HepG2 (cell line): ENCODE data around the gene MAS1L. TPM values are rescaled to one million over a fixed set of nuclear protein-coding genes. Genes with fewer than 3 reads are reported as not detected.

Experiments
- ATAC-seq: fragments of 200-7000 bp; cut with Tn5 transposase; 3 replicates; pipeline ENCODE4 v1.9.1; 2020; ENCODE audit warnings: mild to moderate bottlenecking, moderate library complexity
- BruUV-seq: library from RNA; stranded (reverse); fragments of 400-500 nt; replicated peaks from 2 replicates; lab custom pipeline; 2021; lab: Mats Ljungman, UMichigan
- CTCF ChIA-PET: fragments of 300-600 bp; formaldehyde crosslinking; extraction: SDS; loops from one replicate; lab custom pipeline; 2021; ENCODE audit warnings: low total read pairs, inconsistent platforms, low intra/inter-chr PET ratio; lab: Yijun Ruan, JAX
- POLR2A ChIA-PET: fragments of 350-600 bp; sonication (Branson Sonifier 250); formaldehyde crosslinking; loops from one replicate; lab custom pipeline; 2020; ENCODE audit warnings: antibody characterized with exemption, inconsistent platforms; lab: Yijun Ruan, JAX
- DNase-seq: peaks from one replicate; pipeline ENCODE4 v3.0.0-alpha.2; 2015; ENCODE audit warnings: low spot score
- FAIRE-seq: peaks from 3 replicates; lab custom pipeline; 2011; peaks lifted over from hg19 to GRCh38; lab: Jason Lieb, UNC
- H2AFZ ChIP-seq: one replicate; pipeline ENCODE4 v1.6.1; 2011; ENCODE audit warnings: low read length, inconsistent platforms
- H3K27ac ChIP-seq: fragments of 300-600 bp; 3 replicates; pipeline ENCODE4 v1.8.0; 2011; ENCODE audit warnings: mixed run types, mild to moderate bottlenecking, mixed read lengths, low read length, inconsistent platforms; ENCODE audit not compliant: insufficient read depth; ENCODE audit errors: extremely low read length
- H3K27me3 ChIP-seq, 2 experiments: fragments of 200-600 bp in 1 of 2; 2 replicates in 1 of 2; 3 replicates in 1 of 2; pipeline versions ENCODE4 v1.6.0 to v1.8.0; 2011; ENCODE audit warnings: low read length in 2 of 2, mild to moderate bottlenecking in 2 of 2, moderate library complexity in 2 of 2, inconsistent platforms in 1 of 2; ENCODE audit not compliant: insufficient read depth in 2 of 2, control insufficient read depth in 1 of 2
- H3K36me3 ChIP-seq, 2 experiments: fragments of 200-600 bp in 1 of 2; replicated peaks in 1 of 2; 2 replicates in 1 of 2; 3 replicates in 1 of 2; pipeline versions ENCODE4 v1.5.1 to v1.8.0; 2011; ENCODE audit warnings: low read length in 2 of 2, inconsistent platforms in 1 of 2; ENCODE audit not compliant: insufficient read depth in 2 of 2, control insufficient read depth in 1 of 2
- H3K4me1 ChIP-seq: 2 replicates; pipeline ENCODE4 v1.5.1; 2012; ENCODE audit warnings: low read length, inconsistent platforms; ENCODE audit not compliant: insufficient read depth
- H3K4me2 ChIP-seq: 2 replicates; pipeline ENCODE4 v1.6.0; 2011; ENCODE audit warnings: low read depth, low read length, inconsistent platforms
- H3K4me3 ChIP-seq, 3 experiments: fragments of 200-600 bp in 1 of 3; sonication (generic), shearing (Covaris generic) in 1 of 3; replicated peaks in 1 of 3; 2 replicates each; pipeline ENCODE4 v1.5.1; 2011 to 2016; ENCODE audit warnings: low read length in 3 of 3, inconsistent platforms in 2 of 3, low read depth in 2 of 3, mild to moderate bottlenecking in 2 of 3, control low read depth in 1 of 3, mixed read lengths in 1 of 3; ENCODE audit not compliant: insufficient read depth in 1 of 3
- H3K79me2 ChIP-seq: one replicate; pipeline ENCODE4 v1.6.1; 2011; ENCODE audit warnings: low read length, inconsistent platforms; ENCODE audit not compliant: insufficient read depth
- H3K9ac ChIP-seq: 2 replicates; pipeline ENCODE4 v1.6.0; 2011; ENCODE audit warnings: mild to moderate bottlenecking, low read depth, low read length, inconsistent platforms; ENCODE audit not compliant: insufficient read depth
- H3K9me3 ChIP-seq: 2 replicates; pipeline ENCODE4 v1.5.1; 2012; ENCODE audit warnings: mild to moderate bottlenecking, low read length
- H4K20me1 ChIP-seq: 2 replicates; pipeline ENCODE4 v1.6.0; 2011; ENCODE audit warnings: inconsistent platforms, mild to moderate bottlenecking, low read length, moderate library complexity; ENCODE audit not compliant: insufficient read depth
- ELF3 ChIP-seq: IDR thresholded peaks from 2 replicates; pipeline ENCODE4 v1.6.1; 2016; ENCODE audit warnings: missing genetic modification reagents, missing compliant biosample characterization
- EP300 ChIP-seq, 3 experiments: sonication (generic) in 1 of 3; formaldehyde crosslinking in 1 of 3; IDR thresholded peaks; 2 replicates each; pipeline versions ENCODE4 v1.5.1 to v1.6.1; 2011 to 2020; ENCODE audit warnings: low read depth in 2 of 3, low read length in 2 of 3, borderline replicate concordance in 1 of 3, improper control_type of control experiment in 1 of 3, mild to moderate bottlenecking in 1 of 3, missing genetic modification reagents in 1 of 3, moderate library complexity in 1 of 3
- HOXA3 ChIP-seq: sonication (generic); formaldehyde crosslinking; IDR thresholded peaks from 2 replicates; pipeline ENCODE4 v1.5.0; 2020; ENCODE audit warnings: missing genetic modification reagents
- MTA1 ChIP-seq: sonication (generic); formaldehyde crosslinking; IDR thresholded peaks from 2 replicates; pipeline ENCODE4 v1.4.0; 2020; ENCODE audit warnings: missing genetic modification reagents, mild to moderate bottlenecking, borderline replicate concordance
- NFE2L2 ChIP-seq: fragments of 150-350 bp; IDR thresholded peaks from 2 replicates; pipeline ENCODE4 v1.6.1; 2014; ENCODE audit warnings: low read length
- NFYB ChIP-seq: sonication (generic); formaldehyde crosslinking; IDR thresholded peaks from 2 replicates; pipeline ENCODE4 v1.4.0; 2020; ENCODE audit warnings: missing genetic modification reagents
- NR2F6 ChIP-seq, 2 experiments: IDR thresholded peaks; 2 replicates each; pipeline ENCODE4 v1.6.1; 2016; ENCODE audit warnings: antibody characterized with exemption in 1 of 2, mild to moderate bottlenecking in 1 of 2
- POLR2AphosphoS5 ChIP-seq: IDR thresholded peaks from 2 replicates; pipeline ENCODE4 v1.6.1; 2012; ENCODE audit warnings: low read depth, low read length
- PRDM15 ChIP-seq: sonication (generic); formaldehyde crosslinking; IDR thresholded peaks from 2 replicates; pipeline ENCODE4 v1.4.0; 2020; ENCODE audit warnings: missing genetic modification reagents
- REPIN1 ChIP-seq: sonication (generic); formaldehyde crosslinking; IDR thresholded peaks from 2 replicates; pipeline ENCODE4 v1.8.0; 2022; ENCODE audit warnings: missing genetic modification reagents, low read depth, mild to moderate bottlenecking, borderline replicate concordance
- RFX1 ChIP-seq: fragments of 450-650 bp; IDR thresholded peaks from 2 replicates; pipeline ENCODE4 v1.6.1; 2017
- SMARCE1 ChIP-seq: fragments of 450-650 bp; IDR thresholded peaks from 2 replicates; pipeline ENCODE4 v1.6.1; 2017; ENCODE audit warnings: borderline replicate concordance
- ZFP36L1 ChIP-seq: sonication (generic); formaldehyde crosslinking; IDR thresholded peaks from 2 replicates; pipeline ENCODE4 v1.8.0; 2022; ENCODE audit warnings: mild to moderate bottlenecking, missing genetic modification reagents, moderate library complexity
- ZNF704 ChIP-seq: sonication (generic); formaldehyde crosslinking; IDR thresholded peaks from 2 replicates; pipeline ENCODE4 v1.8.1; 2023; ENCODE audit warnings: mild to moderate bottlenecking, inconsistent platforms, moderate library complexity, missing genetic modification reagents, borderline replicate concordance
- ZNF784 ChIP-seq: sonication (generic); formaldehyde crosslinking; IDR thresholded peaks from 2 replicates; pipeline ENCODE4 v1.5.1; 2020; ENCODE audit warnings: missing genetic modification reagents, mild to moderate bottlenecking, borderline replicate concordance
- ZNF891 ChIP-seq: sonication (generic); formaldehyde crosslinking; IDR thresholded peaks from 2 replicates; pipeline ENCODE4 v1.5.0; 2020; ENCODE audit warnings: mild to moderate bottlenecking, missing genetic modification reagents
- WGBS: methylation state at CpG from one replicate; pipeline ENCODE4 v1.1.6; 2017; ENCODE audit warnings: low lambda C conversion rate; 5-methylcytosine and 5-hydroxymethylcytosine counted together
- in situ Hi-C: cut with HindIII; loops from 2 replicates; pipeline ENCODE4 v1.10.0; 2017; ENCODE audit warnings: low pct_unique_long_range_greater_than_20kb; ENCODE audit not compliant: extremely low pct_ligation_motif_present
- intact Hi-C: fragments of 100-400 bp; cut with micrococcal nuclease; formaldehyde crosslinking; loops from one replicate; pipeline ENCODE4 v1.10.0; 2022; ENCODE audit not compliant: unreplicated experiment
- polyA plus RNA-seq, 8 experiments: library from polyadenylated mRNA; depleted of rRNA in 3 of 8; stranded (reverse) in 7 of 8; unstranded in 1 of 8; fragments of >200 nt; fragmentation: Illumina TruSeq in 4 of 8; extraction: Trizol in 4 of 8; gene quantifications; 2 replicates each; pipeline versions ENCODE4 v1.2.1 to v1.2.3, GENCODE V29; 2011 to 2016; ENCODE audit warnings: low read depth in 4 of 8, missing spikeins in 1 of 8, mixed read lengths in 1 of 8; ENCODE audit not compliant: insufficient read depth in 1 of 8
- total RNA-seq, 5 experiments: library from RNA; depleted of rRNA; stranded (reverse); fragments of >200 nt; fragmentation: Illumina TruSeq; extraction: Trizol; gene quantifications; 2 replicates each; pipeline ENCODE4 v1.2.3, GENCODE V29; 2016; ENCODE audit warnings: low read depth in 1 of 5

Gene MAS1L
- total and polyA plus RNA-seq, 2 of the 13 experiments (the other 11 are each of a cell fraction or from before 2014, with no cell fraction given): not detected

- no peak for TF ChIP-seq PRDM15 (CRISPR knock-in tag)
- TF ChIP-seq REPIN1 (CRISPR knock-in tag): no peak
- TF ChIP-seq NR2F6 (IDR thresholded peaks at IDR 0.05): no peak
- TF ChIP-seq NR2F6 (CRISPR knock-in tag; IDR thresholded peaks at IDR 0.05): no peak
- no peak for TF ChIP-seq ZFP36L1 (CRISPR knock-in tag)
- no peak for TF ChIP-seq POLR2AphosphoS5
- TF ChIP-seq MTA1: no peak
These were observed 18.8 kb upstream of the MAS1L start (continued) for GRCh38 chr6:29506446-29507067.

- BruUV-seq: no TSS peak
- no peaks in the 10 kb centered on the region for H4K20me1 ChIP-seq
- H3K36me3 ChIP-seq: no peaks in the 10 kb centered on the region
- DNase-seq: no peak
- ChIA-PET CTCF (no interaction called here), POLR2A (no interaction called here)
- H3K4me1 ChIP-seq: 0 out of 2 replicates have a peak, but pooled peaks cover 4% of the 10 kb centered on the region
- H3K27ac ChIP-seq: no peak overlapping the region
- in situ Hi-C loops: no loop called here
- WGBS: no CpG with 5 or more reads among the region's 3 CpGs
- H3K4me3 ChIP-seq: no peak overlapping the region
- no peaks in the 10 kb centered on the region for H3K9me3 ChIP-seq
- ATAC-seq: no peak
- H3K27me3 ChIP-seq: peaks cover 0 to 14% of the 10 kb centered on the region in 2 experiments; a peak in 2 of 5 replicates
- no peaks in the 10 kb centered on the region for H3K79me2 ChIP-seq
- no peak overlapping the region for H3K4me2 ChIP-seq
- intact Hi-C loops: no loop called here
- H2AFZ ChIP-seq: no peak overlapping the region
- H3K9ac ChIP-seq: no peak overlapping the region
- FAIRE-seq: no peak
- TF ChIP-seq HOXA3 (CRISPR knock-in tag): no peak
- no peak for TF ChIP-seq NFYB (CRISPR knock-in tag)
- no peak for TF ChIP-seq NFE2L2
- TF ChIP-seq ZNF704 (CRISPR knock-in tag): no peak
- no peak for TF ChIP-seq ZNF891 (CRISPR knock-in tag)
- TF ChIP-seq SMARCE1: no peak
- no peak for TF ChIP-seq ELF3 (CRISPR knock-in tag)
- no peak for TF ChIP-seq ZNF784 (CRISPR knock-in tag)
- TF ChIP-seq EP300 (IDR thresholded peaks at IDR 0.05; ENCODE audit: low read depth in 2 of 2, low read length in 2 of 2): no peak
- TF ChIP-seq EP300 (CRISPR knock-in tag; IDR thresholded peaks at IDR 0.05; ENCODE audit: borderline replicate concordance): no peak
- no peak for TF ChIP-seq RFX1
These were observed 18.1 kb upstream of the MAS1L start for GRCh38 chr6:29505808-29506207.
